Hematopoietic multipotent progenitor cell treated with erythropoietin and hydrocortisone succinate and interleukin-3 and kit ligand, for 8 days (in vitro differentiated cells): Measurements from ENCODE around the gene NFKBIB.
"Not testable (repeated sequence)": the region's sequence is repeated elsewhere in the genome, so short reads cannot be mapped to it uniquely, and the experiment has no call there.

ENCODE experiments used
- DNase-seq: peaks from one replicate; pipeline ENCODE4 v3.0.0-alpha.2; 2015

NFKBIB gene

GRCh38 chr19:38875656-38876395, 23.9 kb upstream of the NFKBIB start:
- DNase-seq: peak; percentile 35

DNA sequence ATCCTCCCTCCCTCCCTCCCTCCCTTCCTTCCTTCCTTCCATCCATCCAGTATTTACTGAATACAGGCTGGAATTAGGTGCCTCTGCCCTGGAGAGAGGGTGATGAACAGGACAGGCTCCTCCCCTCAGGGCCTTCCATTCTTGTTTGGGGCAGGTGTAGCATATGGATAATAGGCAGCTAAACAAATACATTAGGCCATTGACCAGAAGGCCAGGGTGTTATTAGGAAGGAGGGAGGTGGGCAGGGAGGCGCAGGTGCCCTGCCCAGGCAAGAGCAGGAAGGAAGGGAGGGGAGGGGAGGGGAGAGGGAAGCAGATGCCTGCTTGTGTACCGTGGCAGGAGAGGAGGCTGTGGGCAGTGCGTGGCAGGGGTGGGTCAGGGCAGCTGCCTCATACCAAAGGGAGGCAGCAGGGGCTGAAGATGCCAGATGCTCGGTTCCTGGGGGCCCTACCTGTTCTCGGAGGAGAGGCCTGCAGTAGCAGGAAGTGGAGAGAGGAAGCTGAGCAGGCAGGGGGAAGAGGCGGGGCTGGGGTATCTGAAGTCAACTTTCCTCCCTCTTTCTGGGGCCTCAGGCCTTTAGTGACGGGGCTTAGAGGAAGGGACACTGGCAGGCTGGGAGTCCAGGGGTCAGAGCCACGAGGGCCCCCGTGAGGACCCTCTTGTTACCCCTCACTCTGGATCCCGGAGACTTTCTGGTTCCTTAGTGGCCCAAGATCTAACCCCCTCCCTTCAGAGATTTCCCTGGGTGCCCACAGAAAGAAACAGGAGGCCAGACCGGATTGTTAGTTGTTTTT, 21.8 kb upstream of the NFKBIB start, which contains the start of gene RINL:
Gene RINL, minus strand, starts transcription at position 495 of the 794 bp plus-strand sequence. CDS start 1,533 bp downstream, outside the sequence.
- peak; percentile 48 for DNase-seq

GRCh38 chr19:38878575-38879399, 21.0 kb upstream of the NFKBIB start:
- DNase-seq: no peak

GRCh38 chr19:38879400-38879751, 20.4 kb upstream of the NFKBIB start:
- DNase-seq: no peak

DNA sequence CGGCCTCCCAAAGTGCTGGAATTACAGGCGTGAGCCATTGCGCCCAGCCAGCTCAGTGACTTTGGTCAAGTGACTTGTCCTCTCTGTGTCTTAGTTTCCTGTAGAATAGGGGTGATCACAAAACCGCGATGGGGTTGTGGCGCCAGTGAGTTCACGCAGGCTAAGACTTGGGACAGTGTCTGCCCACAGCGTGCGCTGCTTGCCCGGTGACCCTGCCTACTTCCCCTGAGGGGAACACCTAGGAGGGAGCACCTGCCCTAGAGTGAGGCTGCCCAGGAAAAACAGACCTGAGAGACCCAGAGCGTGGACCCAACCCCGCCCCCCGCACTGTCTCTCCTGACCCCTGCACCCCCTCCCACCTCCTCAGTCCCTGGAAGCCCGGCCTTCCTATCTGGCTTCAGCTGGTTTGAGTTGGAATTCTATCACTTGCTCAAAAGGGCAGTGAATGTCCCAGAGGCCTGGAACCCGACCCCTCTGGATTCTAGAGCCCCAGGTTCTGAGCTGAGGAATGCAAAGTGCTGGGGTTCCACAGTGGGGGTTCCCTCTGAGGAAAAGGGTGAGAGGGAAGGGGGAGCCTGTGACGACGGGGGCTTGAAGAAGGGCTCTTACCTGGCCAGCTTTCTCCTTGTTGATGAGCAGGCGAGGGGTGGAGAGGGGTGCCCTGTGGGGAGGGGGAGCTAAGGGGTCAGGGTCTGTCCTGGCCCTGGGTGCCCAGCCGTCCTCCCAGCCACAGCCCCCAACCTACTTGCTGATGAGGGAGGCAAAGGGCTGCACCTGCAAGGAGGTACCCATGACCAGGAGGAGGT, 19.5 kb upstream of the NFKBIB start:
- DNase-seq: no peak

DNA sequence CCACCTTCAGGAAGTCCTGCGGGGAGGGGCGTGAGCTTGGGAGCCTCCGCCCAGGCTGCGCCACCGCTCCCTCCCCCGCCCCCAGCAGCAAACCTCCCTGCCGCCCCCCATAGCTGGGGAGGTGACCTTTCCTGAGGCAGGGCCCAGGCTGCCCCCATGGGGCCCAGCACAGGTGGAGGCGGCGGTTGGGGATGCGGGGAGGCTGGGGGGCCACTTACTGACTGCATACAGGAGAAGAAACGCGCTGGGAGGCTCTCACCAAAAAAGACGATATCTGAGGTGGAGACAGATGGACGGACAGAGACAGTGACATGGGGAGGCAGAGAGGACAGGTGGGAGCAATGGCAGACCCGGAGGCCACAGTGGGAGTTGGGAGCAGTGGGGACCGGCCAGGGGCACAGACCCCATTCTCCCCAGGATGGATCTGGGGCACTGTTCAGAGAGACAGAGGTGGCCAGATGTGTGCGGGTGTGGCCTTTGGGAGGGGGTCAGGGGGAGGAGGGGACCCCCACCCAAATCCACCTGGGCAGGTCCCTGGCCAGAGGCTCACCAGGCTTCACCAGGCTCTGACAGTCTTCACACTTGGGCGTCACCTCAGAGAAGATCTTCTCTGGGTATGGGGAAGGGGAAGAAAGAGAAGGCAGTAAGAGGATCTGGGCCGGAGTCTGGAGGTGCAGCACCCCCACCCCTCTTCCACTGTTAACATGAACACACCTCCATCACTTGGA, 18.7 kb upstream of the NFKBIB start:
- no peak for DNase-seq

DNA sequence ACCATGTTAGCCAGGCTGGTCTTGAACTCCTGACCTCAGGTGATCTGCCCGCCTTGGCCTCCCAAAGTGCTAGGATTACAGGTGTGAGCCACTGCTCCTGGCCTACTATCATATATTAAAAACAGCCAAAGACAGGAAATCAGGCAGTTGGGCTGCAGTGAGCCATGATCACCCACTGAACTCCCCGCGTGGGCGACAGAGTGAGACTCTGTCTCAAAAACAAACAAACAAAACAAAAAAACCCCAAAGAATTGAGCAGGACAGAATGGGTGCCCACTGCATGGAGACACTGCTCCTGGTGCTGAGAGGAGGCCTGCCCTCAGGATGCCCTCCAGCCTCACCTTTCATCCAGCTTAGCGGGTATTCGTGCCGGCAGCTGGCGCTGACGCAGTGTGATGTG, 16.5 kb upstream of the NFKBIB start:
- no peak for DNase-seq

DNA sequence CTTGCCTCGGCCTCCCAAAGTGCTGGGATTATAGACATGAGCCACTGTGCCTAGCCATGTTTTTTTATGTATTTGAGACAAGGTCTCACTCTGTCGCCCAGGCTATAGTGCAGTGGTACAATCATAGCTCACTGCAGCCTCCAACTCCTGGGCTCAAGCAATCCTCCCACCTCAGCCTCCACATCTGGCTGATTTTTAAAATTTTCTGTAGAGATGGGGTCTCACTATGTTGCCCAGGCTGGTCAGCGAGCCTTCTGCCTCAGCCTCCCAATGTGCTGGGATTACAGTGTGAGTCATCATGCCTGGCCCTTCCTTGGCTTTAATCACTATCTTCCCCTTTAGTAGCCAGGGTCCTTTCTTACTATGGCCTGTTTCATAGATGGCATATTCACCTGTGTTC, 15.1 kb upstream of the NFKBIB start:
- not testable (repeated sequence) for DNase-seq

DNA sequence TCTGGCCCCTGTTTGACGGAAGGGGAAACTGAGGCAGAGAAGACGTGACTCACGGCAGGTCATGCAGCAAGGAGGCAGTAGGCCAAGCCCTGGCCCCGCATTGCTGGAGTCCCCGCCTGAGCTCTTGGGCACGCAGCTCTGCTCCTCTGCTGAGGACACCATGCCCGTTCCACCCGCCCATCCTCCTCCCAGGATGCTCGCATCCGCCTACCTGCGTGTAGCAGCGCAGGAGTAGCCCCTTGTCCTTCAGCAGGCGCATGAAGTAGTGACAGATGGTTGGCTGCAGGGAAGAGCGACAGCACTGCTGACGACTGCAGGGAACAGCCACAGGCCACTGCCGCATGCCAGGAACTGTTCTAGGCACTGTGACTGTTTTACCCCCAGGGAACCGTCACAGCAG, 10.9 kb upstream of the NFKBIB start:
- no peak for DNase-seq

DNA sequence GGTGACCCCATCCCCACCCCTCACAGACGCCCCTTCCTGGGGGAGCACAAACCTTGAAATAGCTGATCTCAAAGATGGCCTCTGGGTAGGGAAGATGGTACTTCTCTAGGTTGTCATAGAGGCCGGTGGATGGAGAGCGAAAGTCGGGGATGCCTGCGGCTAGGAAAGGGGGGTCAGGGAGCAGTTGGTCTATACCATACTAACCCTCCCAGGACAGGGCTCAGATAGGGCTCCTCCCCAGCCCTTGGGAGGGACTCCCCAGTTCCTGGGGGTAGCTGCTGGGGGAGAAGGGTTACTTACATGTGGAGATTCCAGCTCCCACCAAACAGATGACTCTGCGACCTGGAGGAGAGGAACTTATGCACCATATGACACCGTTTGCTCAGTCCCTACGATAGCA, 10.0 kb upstream of the NFKBIB start:
- DNase-seq: no peak

DNA sequence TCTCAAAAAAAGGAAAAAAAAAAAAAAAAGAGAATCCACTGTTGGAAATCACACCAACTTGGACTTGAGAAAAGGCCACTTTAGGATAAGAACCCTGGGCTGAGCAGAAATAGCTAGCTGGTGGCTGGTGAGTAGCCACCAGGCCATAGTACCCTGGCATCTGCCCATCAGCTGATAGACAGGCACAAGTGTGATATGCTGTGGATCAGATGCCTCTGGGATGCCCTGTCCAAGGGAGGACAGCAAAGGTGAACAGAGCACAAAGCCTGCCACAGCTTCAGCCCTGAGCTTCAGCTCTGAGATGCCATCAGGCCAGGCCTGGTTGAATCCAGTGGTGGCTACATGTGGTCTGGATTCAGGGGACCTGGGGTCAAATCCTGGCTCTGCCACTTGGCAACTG, 9.1 kb upstream of the NFKBIB start:
- DNase-seq: no peak

DNA sequence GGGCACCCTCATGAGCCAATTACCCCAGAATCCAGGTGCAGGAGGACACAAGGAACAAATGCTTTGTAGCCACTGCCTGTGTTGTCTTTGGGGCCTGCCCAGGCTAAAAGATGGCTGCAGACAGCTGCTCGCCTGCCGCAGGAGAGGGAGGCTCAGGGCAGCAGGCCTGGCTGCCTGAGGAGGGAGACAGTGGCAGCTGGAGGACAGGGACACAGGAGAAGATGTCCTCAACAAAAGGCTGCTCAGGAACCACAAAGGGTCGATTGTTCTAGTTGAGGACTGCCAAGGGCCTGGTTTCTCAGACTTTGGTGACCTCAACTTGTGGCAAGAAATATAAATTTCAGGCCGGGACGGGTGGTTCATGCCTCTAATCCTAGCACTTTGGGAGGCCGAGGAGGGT, 8.0 kb upstream of the NFKBIB start:
- DNase-seq: no peak

- DNase-seq: no peak
These were observed 6.9 kb upstream of the NFKBIB start for GRCh38 chr19:38892841-38893240.

- no peak for DNase-seq
These were observed 6.4 kb upstream of the NFKBIB start for GRCh38 chr19:38893341-38893771.

DNA sequence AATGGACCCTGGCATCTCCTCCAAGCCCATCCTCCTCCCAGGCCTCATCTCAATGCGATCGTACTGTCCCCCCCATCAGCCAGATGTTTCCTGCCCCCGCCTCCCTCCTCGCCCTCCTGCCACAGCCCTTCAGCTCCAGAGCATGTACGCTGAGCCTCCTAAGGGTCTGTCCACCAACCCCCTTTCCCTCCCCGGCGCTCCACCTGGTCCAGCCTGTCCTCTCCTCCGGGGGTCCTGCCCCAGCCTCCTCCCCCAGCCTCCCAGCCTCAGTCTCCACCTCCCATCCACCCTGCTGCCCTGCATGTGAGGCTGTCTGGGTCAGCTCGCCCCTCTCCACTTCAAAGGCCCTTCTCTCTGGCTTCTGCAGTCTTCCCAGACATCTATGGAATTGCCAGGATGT, 4.8 kb upstream of the NFKBIB start:
- no peak for DNase-seq

DNA sequence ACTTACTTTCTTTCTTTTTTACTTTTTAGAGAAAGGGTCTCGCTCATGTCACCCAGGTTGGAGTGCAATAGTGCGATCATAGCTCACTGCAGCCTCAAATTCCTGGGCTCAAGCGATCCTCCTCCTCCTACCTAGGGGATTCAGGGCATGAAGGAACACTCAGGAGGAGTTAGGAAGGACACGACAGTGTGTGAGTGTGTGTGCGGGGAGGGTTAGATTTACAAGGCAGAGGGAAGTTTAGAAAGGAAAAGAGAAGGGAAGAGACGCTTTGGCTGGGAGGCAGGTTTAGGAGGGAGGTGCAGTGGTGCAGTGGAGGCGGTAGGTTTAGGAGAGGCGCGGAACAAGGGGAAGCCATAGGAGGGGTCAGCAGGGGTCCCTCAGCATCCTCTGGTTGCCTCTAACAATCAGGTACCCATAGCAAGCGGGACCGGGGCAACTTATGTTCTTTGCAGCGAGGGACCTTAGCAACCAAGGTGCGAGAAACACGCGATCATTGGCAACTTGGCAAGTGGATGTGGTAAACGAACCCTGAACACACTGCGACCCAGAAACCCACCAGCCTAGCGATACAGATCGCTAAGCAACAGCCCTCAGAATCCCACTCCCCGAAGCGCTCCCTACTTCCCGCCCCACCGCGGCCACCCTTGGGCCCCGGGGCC, 852 bp upstream of the NFKBIB start:
- DNase-seq: no peak

DNA sequence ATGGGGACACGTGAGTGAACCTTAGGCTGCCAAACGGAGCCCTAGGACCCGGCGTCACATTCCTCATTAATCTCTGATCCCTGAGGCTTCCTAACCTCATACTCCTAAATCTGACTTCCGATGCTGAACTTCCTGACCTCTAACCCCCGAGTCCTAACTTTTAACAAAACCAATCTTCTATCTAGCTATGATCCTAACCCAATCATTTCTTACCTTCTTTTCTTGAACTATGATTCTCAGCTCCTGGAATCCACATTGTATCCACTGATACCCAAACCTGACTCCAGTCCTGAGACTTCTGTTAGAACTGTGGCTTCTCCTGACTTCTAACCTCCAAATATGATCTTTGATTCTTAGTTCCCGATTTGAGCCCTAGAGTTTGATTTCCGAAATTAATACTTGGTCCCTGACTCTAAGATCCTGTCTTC, 447 bp downstream of the NFKBIB start:
- DNase-seq: no peak

- DNase-seq: no peak
These were observed 998 bp downstream of the NFKBIB start for GRCh38 chr19:38900743-38901190.

DNA sequence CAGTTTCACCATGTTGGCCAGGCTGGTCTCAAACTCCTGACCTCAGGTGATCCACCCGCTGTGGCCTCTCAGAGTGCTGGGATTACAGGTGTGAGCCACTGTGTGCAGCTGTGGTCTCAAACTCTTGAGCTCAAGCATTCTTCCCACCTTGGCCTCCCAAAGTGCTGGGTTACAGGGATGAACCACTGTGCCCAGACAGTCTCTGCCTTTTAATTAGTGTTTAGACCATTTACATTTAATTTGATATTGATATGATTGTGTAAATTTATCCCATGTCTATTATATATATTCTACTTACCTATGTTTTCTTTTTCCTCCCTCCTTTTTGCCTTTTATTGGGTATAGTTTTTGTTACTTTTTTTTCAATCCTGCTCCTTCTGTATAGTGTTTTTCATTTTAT, 1.9 kb downstream of the NFKBIB start:
- DNase-seq: no peak

DNA sequence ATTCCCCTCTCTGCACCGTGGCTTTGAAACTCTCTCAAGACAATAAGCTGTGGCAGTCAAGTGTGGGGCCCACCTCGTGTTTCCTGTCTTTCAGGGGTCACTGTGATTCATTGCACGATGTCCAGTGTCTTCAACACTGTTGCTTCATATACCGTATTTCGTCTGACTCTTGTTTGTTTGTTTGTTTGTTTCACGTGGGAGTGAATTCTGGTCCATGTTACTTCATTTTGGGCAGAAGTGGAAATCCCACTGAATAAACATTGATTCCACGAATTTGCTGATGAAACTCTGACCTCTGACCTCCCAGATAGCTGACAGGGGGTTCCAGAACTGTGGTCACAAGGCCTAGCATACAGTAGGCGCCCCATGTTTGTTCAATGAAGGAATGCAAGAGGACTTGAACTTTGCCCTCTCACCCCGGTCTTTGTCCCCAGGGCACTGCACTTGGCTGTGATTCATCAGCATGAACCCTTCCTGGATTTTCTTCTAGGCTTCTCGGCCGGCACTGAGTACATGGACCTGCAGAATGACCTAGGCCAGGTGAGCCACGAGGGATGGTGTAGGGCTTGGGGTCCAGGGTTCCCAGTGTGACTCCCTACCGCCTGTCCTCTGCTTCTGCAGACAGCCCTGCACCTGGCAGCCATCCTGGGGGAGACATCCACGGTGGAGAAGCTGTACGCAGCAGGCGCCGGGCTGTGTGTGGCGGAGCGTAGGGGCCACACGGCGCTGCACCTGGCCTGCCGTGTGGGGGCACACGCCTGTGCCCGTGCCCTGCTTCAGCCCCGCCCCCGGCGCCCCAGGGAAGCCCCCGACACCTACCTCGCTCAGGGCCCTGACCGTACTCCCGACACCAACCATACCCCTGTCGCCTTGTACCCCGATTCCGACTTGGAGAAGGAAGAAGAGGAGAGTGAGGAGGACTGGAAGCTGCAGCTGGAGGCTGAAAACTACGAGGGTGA, 5.1 kb downstream of the NFKBIB start:
- no peak for DNase-seq
